IPS-18c (cell line): ENCODE results near the gene NEXN.
A peak's percentile ranks its signal among the peaks of the same experiment; 100 is the strongest.

Experiments used
- H3K4me3 ChIP-seq: 2 replicates; pipeline ENCODE4 v1.7.0; 2013; ENCODE audit warnings: low read depth, mild to moderate bottlenecking, low read length, moderate library complexity; ENCODE audit not compliant: insufficient read depth
- H3K9me3 ChIP-seq: one replicate; pipeline ENCODE4 v1.6.1; 2013; ENCODE audit warnings: mild to moderate bottlenecking, low read length, moderate library complexity; ENCODE audit not compliant: control insufficient read depth, insufficient read depth

The NEXN gene

GRCh38 chr1:77888081-77888780 is at the start of gene NEXN:
NEXN (plus strand) TSS chr1:77888624; CDS start chr1:77916107, 27,483 bp downstream.
- no peaks in the 10 kb centered on the region for H3K9me3 ChIP-seq
- peak within 1 kb of the TSS; percentile 80 for H3K4me3 ChIP-seq

GRCh38 chr1:77841574-77841973 is 46.9 kb upstream of the NEXN start:
- Histone ChIP-seq H3K9me3 (no peaks in the 10 kb centered on the region), H3K4me3 (no peak overlapping the region)

DNA sequence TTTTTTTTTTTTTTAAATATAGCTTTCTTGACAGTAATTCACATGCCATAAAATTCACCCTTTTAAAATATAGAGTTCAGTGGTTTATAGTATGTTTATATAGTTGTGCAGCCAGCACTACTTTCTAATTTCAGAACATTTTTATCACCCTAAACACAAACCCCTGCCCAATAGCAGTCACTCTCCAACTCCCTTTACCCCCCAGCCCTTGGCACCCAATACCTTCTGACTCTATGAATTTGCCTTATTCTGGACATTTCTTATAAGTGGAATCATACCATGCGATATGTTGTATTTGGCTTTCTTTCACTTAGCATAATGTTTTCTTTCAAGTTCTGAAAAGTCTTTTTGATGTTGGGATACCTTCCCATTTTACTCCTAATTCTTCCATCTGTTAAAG is 42.5 kb upstream of the NEXN start:
- Histone ChIP-seq H3K4me3 (no peak overlapping the region), H3K9me3 (no peaks in the 10 kb centered on the region)

GRCh38 chr1:77846966-77847365 is 41.5 kb upstream of the NEXN start:
- Histone ChIP-seq H3K9me3 (no peaks in the 10 kb centered on the region), H3K4me3 (no peak overlapping the region)

GRCh38 chr1:77847621-77848080 is 40.8 kb upstream of the NEXN start:
- H3K9me3 ChIP-seq = no peaks in the 10 kb centered on the region
- no peak overlapping the region for H3K4me3 ChIP-seq

DNA sequence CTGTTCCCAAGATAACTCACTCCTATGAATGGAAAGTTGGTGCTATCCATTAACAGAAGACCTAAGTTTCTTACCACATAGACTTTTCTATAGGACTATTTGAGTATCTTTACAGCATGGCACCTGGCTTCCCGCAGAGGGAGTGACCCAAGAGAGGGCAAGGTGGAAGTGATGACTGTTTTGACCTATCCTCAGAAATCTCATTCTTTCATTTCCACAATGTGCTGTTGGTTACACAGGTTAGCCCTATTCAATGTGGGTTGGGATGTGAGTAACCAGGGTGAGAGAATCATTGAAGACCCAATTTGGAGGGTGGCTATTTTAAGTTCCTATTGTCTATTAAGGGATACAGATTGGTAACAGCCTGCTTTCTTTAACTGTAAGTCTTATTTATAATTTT is 38.3 kb upstream of the NEXN start:
- H3K4me3 ChIP-seq = no peak overlapping the region

GRCh38 chr1:77857552-77857951 is 30.9 kb upstream of the NEXN start:
- peaks cover 3% of the 10 kb centered on the region for H3K9me3 ChIP-seq
- no peak overlapping the region for H3K4me3 ChIP-seq

More for the DNA sequence above, 38.3 kb upstream of the NEXN start:
- no peaks in the 10 kb centered on the region for H3K9me3 ChIP-seq

GRCh38 chr1:77858725-77859124 is 29.7 kb upstream of the NEXN start:
- Histone ChIP-seq H3K9me3 (peaks cover 3% of the 10 kb centered on the region), H3K4me3 (no peak overlapping the region)

DNA sequence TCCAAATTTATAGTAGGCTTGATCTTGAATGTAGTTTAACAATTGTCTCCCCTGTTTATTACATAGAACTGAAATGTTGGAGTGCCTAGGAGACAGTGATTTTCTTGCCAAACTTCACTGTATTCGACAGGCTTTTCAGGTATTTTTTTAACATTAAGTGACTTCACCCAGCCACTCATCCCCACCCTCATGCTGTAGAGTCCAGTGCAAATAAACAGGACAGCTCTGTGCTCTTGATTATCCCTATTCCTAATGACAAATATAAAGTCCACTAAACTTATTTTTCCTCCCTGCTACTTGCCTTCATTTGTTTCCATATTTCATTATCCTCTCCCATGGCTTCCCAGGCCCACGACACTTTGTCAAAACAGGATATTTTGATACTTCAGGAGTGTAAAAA is 29.2 kb upstream of the NEXN start:
- Histone ChIP-seq H3K4me3 (no peak overlapping the region), H3K9me3 (peaks cover 3% of the 10 kb centered on the region)

- Histone ChIP-seq H3K4me3 (no peak overlapping the region), H3K9me3 (peaks cover 2% of the 10 kb centered on the region)
These were observed 22.1 kb upstream of the NEXN start for GRCh38 chr1:77866296-77866695.

DNA sequence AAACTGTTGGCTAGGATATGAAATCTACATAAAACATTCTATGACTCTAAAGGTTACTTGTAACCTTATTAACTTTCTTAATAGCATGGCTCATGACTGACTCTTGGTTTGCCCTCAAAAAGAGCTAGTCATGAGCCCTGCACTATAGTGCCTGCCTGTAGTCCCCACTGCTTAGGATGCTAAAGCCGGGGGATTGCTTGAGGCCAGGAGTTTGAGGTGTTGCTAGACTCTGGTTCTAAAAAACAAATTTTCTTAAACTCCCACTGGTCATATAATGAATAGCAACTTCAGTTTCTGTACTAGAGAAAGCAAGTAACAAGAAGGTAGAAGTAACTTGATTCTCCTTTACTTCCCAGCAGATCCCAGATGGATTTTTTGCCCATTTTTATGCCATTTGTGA is 15.8 kb upstream of the NEXN start:
- Histone ChIP-seq H3K9me3 (peaks cover 2% of the 10 kb centered on the region), H3K4me3 (no peak overlapping the region)

GRCh38 chr1:77873461-77873860 is 15.0 kb upstream of the NEXN start:
- no peak overlapping the region for H3K4me3 ChIP-seq
- H3K9me3 ChIP-seq = peaks cover 2% of the 10 kb centered on the region

DNA sequence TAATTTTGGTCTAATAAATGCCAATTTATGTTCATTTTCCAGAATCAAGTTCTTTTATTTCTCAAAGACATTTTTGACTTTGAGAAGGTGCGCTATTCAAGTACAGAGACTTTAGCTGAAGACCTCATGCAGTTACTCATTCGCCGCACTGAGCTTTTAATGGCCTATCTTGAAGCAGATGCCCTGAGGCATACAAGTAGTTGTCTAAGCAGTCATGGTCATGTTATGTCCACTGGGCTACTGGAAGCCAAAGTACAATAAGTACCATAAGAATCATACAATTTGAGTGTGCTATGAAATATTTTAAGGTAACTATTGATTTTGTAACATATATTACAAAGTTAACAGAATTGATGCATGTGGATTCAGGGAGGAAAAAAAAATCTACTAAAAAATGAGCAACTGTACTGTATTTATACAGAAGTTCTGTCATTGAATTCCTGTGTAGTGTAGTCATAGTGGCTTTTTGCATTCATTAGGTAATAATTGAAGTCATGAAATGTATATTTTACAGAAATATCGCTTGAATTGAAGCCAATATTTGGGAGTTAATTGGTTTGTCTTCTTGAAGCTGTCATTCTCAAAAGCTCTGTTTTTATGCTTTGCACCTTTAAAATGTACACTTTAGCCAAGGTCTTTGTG is 13.5 kb upstream of the NEXN start:
- Histone ChIP-seq H3K9me3 (peaks cover 2% of the 10 kb centered on the region), H3K4me3 (no peak overlapping the region)

DNA sequence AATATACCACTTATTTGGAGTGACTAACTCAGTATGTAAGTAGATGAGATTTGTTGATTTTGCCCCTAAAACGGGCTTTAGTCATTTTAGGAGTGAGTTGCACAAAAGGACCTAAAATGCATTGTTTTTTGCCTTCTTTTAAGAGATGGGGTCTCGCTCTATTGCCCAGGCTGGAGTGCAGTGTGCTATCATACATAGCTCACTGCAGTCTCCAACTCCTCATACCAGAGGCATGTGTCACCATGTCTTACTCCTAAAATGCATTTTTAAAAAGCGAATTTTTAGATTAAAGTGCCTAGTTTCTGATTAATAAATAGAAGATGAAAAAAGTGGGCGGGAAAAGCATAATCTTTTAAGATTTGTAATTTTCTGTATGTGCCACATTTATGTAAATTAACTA is 11.5 kb upstream of the NEXN start:
- Histone ChIP-seq H3K9me3 (no peaks in the 10 kb centered on the region), H3K4me3 (no peak overlapping the region)

GRCh38 chr1:77881061-77881460 is 7.4 kb upstream of the NEXN start:
- H3K4me3 ChIP-seq = no peak overlapping the region
- H3K9me3 ChIP-seq = no peaks in the 10 kb centered on the region

GRCh38 chr1:77882411-77882810 is 6.0 kb upstream of the NEXN start:
- Histone ChIP-seq H3K9me3 (no peaks in the 10 kb centered on the region), H3K4me3 (no peak overlapping the region)

DNA sequence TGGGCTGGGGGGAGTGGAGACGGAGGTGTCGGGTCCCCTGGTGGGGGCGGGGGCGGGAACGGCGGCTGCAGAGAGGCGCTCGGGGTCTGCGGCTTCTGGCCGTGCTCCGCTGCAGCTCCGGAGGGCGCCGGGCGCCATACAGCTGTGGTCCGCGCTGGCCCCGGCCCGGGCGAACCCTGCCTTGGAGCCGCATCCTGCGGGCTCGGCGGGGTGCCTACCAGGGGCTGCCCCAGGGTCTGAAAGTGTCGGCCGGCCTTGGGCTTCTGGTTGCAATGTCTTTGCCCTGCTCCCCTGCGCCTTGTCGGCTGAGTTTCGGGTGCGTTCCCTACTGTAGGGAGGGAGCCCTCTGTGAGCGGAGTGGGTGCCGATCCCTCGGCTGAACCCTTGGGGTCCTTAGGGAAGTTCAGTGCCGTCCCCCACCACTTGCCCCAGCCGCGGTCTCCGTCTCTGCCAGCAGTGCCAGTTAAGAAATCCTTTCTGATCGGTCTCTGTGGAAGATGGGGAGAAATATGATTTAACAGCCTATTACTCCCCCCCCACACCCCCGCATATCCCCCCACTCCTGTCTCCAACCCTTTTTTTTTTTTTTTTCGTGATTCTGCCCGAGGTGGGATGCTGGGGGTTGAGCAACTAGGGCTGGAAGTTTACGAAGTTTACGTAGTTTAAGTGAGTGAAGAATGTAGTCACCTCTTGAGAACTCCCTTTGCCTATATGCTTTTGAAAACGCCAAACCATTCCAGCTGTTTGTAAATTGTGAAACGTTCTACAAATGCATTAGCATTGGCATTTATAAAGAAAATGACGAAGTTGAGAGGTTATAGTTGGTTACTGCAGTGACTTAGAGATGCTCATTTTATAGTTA is 588 bp downstream of the NEXN start:
- no peaks in the 10 kb centered on the region for H3K9me3 ChIP-seq
- H3K4me3 ChIP-seq = peak overlapping the region; percentile 80

- H3K4me3 ChIP-seq = peak overlapping the region; percentile 80; the same call in 1 of the 2 replicates
- no peaks in the 10 kb centered on the region for H3K9me3 ChIP-seq
These were observed 1.2 kb downstream of the NEXN start for GRCh38 chr1:77889671-77890070.
